Stimulated activated CD4-positive, alpha-beta T cell treated with anti-CD3 and anti-CD28 coated beads, Interleukin-2, amount 100 ng/mL, for 24 hours (primary cell): Measurements from ENCODE around the gene GNAZ.
"Not testable (repeated sequence)": the region's sequence is repeated elsewhere in the genome, so short reads cannot be mapped to it uniquely, and the experiment has no call there.

Experiments
- DNase-seq, 2 donors: peaks; one replicate each; pipeline ENCODE4 v3.0.0-alpha.2; 2020

The GNAZ gene

GRCh38 chr22:23070418-23071229, at the start of gene GNAZ:
Gene GNAZ, plus strand, starts transcription at chr22:23070519. Its CDS starts 25,177 bp downstream, at chr22:23095696.
- peak; percentile 22 to 37 for DNase-seq

GRCh38 chr22:23020659-23021293, 49.5 kb upstream of the GNAZ start:
- DNase-seq: no peak

- not testable (repeated sequence) for DNase-seq
These were observed 48.5 kb upstream of the GNAZ start for GRCh38 chr22:23021660-23022353.

DNA sequence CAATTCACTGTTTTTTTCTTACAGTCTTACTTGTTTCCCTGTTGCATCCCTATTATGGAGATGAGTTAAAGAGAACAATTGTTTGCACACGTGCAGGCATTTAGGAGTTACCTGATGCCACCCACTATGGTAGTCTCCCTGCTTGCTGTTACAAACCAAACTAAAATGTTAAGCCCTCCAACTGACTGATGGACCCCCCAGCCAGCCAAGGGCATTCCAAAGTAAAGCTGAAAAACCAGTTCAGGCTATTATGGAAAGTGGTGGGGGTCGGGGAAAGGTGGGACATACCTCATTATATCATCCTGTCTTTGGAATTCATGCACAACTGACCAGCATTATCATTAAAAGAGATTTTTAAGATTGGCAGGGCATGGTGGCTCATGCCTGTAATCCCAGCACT, 47.0 kb upstream of the GNAZ start:
- DNase-seq: no peak

- no peak for DNase-seq
These were observed 43.5 kb upstream of the GNAZ start for GRCh38 chr22:23026777-23027176.

GRCh38 chr22:23027849-23028248, 42.5 kb upstream of the GNAZ start:
- not testable (repeated sequence) for DNase-seq

DNA sequence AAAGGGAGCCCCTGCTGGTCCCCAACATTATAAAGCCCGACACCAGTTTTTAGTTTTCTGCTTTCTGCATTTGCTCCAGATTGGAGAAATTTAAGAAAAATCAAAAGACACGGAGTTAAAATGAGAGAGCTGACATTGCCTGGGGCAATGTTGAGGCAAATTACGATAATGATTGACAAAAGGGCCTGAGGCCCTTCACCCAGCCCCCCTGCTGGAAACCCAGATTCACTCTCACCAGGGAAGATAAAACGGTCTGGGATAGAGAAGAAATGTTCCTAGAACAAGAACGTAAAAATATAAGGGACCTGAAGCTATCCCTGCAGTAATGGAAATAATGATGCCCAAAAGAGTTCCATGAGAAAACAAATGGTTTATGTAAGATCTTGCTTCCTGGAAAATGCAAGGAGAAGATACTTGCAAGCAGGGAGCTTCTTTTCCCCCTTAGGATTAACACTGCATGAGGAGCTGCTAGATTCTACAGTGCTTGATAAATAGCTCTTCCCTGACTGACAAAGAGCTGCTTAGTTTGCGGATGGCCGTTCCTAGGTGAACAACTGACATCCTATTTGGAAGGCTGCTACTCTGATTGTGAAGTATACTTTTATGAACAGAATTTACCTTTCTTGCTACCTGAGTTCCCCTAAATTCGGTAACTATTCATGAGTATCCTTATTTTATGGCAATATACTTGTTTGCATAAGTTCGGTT, 40.6 kb upstream of the GNAZ start:
- no peak for DNase-seq

GRCh38 chr22:23031381-23031780, 38.9 kb upstream of the GNAZ start:
- no peak for DNase-seq

GRCh38 chr22:23031786-23032185, 38.5 kb upstream of the GNAZ start:
- DNase-seq: no peak

- DNase-seq: no peak
These were observed 37.7 kb upstream of the GNAZ start for GRCh38 chr22:23032658-23033057.

DNA sequence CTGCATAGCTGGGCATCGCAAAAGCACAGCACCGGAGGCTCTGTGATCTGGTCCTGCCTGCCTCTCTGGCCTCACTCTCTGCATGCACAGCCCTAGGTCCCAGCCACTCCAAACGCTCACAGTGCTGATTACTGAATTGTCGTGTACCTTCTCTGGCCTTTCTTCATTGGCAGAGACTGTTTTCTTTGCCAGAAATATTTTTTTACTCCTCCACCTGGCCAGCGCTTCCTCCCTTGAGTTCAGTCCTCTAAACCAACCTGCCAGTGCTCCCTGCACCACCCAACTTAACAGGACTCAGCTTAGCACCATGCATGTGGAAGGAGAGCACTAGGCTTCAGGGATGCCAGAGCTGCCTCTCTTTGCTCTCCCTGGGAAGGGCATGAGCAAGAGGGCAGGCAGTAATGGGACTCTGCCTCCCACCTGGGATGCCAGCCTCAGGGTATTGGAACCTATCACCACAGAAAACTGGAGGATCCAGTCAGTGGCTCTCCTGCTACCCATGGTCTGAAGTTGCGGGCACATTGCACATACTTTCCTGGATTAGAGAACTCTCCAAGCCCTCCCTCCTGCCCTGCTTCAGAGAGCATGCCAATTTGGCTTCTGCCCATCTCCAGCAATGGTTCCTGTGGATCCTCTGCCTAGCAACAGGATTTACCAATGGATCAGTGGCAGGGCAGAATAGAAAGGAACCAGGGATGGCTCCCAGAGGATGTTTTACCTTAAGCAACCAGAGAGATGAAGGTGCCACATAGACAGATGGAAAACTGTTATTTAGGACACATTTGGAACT, 37.0 kb upstream of the GNAZ start:
- no peak for DNase-seq

DNA sequence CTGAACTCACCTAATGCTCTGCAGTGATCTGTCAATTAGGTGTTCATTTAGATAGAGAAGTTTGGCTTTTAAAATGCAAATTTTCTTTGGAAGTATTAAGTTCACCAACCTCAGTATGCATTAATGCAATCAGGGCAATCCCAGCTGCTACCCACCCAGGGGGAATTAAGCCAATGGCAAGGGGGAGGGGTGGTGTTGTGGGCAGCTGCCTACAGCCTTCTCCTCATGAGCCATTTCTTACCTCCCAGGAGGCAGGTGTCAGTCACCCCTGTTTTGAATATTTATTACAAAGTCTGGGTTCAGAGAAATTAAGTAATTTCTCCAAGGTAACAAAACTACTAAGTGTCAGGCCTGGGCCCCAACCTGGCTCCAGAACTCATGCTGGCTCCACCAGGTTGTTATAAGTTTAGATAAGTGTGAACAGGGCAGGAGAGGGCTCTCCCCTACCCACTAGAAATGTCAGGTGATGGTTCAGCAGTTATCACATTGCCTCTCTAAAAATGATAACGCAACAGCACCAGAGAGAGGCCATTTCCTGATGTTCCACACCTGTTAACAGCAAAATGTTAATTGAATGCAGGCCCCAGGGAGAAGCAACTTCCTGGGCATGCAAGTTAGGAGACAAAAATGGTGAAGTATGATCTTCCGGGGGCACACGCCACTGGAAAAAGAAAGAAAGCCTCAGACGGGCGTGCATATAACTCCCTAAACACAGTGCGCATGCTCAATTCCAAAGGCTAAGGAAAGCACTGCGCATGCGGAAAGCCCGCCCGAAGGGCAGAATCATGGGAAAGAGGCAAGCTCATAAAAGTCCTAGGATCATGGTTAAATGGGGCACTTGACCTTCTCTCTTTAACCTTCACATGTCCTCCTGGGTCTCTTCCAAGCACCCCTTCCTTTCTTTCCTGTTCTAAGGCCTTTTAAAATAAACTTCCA, 35.4 kb upstream of the GNAZ start:
- DNase-seq: no peak

GRCh38 chr22:23035557-23036277, 34.6 kb upstream of the GNAZ start:
- peak in 1 of 2 donors; percentile 20 for DNase-seq

GRCh38 chr22:23036684-23037428, 33.5 kb upstream of the GNAZ start:
- DNase-seq: no peak

DNA sequence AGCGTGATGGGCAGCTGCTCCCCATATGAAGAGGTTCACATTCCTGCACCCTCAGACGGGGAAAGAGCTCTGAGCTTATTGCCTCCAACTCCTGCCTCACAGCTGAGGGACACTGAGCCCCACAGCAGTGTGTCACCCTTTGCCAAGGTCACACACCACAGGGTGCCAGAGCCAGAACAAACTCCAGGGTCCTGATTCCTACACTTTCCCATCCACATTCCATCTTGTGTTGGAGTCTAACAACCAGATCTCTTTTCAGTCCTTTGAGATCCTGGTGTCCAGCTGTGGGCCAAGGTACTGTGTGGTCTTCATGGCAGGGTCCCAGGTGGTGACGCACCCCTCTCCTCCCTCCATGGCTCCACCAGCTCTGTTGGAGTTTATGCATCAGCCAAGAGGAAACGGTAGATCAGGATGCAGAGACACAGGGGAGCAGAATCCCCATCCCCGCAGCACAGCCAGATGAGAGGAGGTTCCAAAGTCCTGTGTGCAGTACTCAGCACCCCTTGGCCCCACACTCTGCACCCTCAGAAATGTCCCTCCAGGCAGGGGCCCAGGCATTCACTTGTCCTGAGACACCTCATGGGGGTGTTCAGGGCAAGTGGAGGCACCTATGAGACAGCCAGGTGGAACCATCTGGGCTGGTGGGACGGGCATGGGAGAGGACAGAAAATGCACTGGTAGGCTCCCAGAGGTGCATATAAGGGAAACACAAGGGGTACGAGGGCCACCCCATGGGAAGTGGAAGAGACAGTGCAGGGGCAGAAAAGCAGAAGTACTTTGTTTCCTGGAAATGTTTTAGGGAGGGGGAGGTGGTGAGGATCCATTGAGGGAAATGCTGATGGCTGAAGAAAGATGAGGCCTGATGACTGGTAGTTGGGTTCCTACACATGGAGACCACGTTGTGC, 32.6 kb upstream of the GNAZ start:
- no peak for DNase-seq

GRCh38 chr22:23038334-23038642, 32.0 kb upstream of the GNAZ start:
- DNase-seq: no peak

DNA sequence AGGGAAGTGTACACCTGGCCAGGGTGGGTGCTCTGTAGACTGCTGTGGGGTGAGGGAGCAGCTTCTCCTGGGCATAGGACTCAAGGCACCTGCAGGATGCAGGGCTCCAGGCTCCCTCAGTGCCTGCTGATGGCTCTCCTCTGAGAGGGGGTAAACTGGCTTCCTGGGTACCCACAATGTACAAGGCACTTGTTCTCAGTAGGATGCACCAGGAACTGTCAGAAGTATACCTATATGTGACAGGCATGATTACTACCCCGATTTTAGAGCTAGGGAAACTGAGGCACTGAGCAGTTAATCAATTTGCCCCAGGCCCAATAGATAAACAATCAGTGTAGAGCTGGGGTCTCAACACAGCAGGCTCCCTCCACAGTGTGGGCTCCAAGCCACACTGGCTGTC, 31.4 kb upstream of the GNAZ start:
- DNase-seq: no peak

GRCh38 chr22:23042179-23042578, 28.1 kb upstream of the GNAZ start:
- DNase-seq: no peak

GRCh38 chr22:23044570-23044969, 25.7 kb upstream of the GNAZ start:
- no peak for DNase-seq
